ENCODE measurements around the gene GKN2. TPM values are rescaled to one million over a fixed set of nuclear protein-coding genes. Genes with fewer than 3 reads are reported as not detected.

Gene GKN2
- total RNA-seq: not detected
- 10 to 100 TPM in 1 of 3 donors, 1 to 10 TPM in 1, not detected in 1; 1.2 to 14.4 TPM for polyA plus RNA-seq

DNA sequence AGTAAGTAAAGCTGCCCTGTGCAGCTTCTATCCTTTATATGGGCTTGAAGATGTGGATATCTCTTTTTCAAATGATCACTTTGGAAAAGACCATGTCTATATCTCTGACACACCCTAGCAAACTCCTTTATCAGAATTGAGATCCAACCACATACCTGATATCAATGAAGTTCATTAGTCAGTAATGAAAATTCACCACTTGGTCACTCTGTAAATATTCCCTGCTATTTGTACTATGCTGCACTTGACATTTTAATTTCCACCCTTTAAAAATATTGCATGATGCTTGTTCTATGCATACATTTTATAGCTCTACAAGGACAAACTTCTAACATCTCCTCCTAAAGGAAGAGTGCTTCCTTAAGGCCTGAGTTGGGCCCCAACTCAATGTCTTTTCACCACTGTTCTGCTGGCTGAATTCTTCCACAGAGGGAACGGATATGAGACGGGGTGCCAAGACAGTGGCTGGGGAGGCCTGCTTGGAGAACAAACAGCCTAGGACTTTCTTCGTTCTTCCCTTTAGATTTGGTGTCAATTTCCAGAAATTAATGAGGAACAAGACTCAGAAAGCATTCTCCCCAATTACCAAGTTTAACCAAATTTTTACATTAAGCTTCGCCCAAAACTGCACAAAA lies at the start of gene GKN2:
TSS of gene GKN2 (minus strand) at position 7 of the 635 bp plus-strand sequence. CDS start 32 bp downstream, outside the sequence.
- no peak within 1 kb of the TSS for H3K4me3 ChIP-seq
- TF ChIP-seq POLR2A (IDR thresholded peaks at IDR 0.05): no peak
- no peak for TF ChIP-seq POLR2AphosphoS5 (IDR thresholded peaks at IDR 0.05)
- TF ChIP-seq EP300 (IDR thresholded peaks at IDR 0.05): no peak
- TF ChIP-seq CTCF (IDR thresholded peaks at IDR 0.05): no peak
- WGBS, 2 donors: 93 to 94% methylated on average over 4 of the region's 4 CpGs

GRCh38 chr2:69001879-69002278 lies 49.2 kb upstream of the GKN2 start:
- no peak overlapping the region for H3K4me3 ChIP-seq
- peaks cover 0 to 9% (median 0%) of the 10 kb centered on the region in 4 donors for H3K9me3 ChIP-seq
- intact Hi-C loops (cut with DNase I): no loop called here
- no peak overlapping the region for H3K27ac ChIP-seq
- no peaks in the 10 kb centered on the region for H3K27me3 ChIP-seq
- H3K4me1 ChIP-seq: peaks cover 0 to 4% (median 0%) of the 10 kb centered on the region in 4 donors
- no peak for DNase-seq
- TF ChIP-seq POLR2A (IDR thresholded peaks at IDR 0.05): no peak
- no peak for TF ChIP-seq POLR2AphosphoS5 (IDR thresholded peaks at IDR 0.05)
- TF ChIP-seq EP300 (IDR thresholded peaks at IDR 0.05): no peak
- no peak for TF ChIP-seq CTCF (IDR thresholded peaks at IDR 0.05)
- H3K36me3 ChIP-seq: no peaks in the 10 kb centered on the region

More for the DNA sequence above, at the start of gene GKN2:
- Histone ChIP-seq H3K27me3 (no peaks in the 10 kb centered on the region), H3K4me1 (no peaks in the 10 kb centered on the region), H3K36me3 (no peaks in the 10 kb centered on the region), H3K9me3 (no peaks in the 10 kb centered on the region), H3K27ac (no peak within 1 kb of the TSS)
- intact Hi-C loops (cut with DNase I): no loop called here
- no peak for DNase-seq

GRCh38 chr2:68997401-68997800 lies 44.7 kb upstream of the GKN2 start:
- Histone ChIP-seq H3K27me3 (no peaks in the 10 kb centered on the region), H3K4me3 (no peak overlapping the region), H3K4me1 (peaks cover 0 to 4% (median 0%) of the 10 kb centered on the region in 4 donors), H3K9me3 (peaks cover 0 to 7% (median 0%) of the 10 kb centered on the region in 4 donors), H3K36me3 (no peaks in the 10 kb centered on the region), H3K27ac (no peak overlapping the region)
- TF ChIP-seq POLR2A (IDR thresholded peaks at IDR 0.05) (no peak), CTCF (IDR thresholded peaks at IDR 0.05) (no peak), EP300 (IDR thresholded peaks at IDR 0.05) (no peak), POLR2AphosphoS5 (IDR thresholded peaks at IDR 0.05) (no peak)
- no peak for DNase-seq
- intact Hi-C loops (cut with DNase I): no loop called here

DNA sequence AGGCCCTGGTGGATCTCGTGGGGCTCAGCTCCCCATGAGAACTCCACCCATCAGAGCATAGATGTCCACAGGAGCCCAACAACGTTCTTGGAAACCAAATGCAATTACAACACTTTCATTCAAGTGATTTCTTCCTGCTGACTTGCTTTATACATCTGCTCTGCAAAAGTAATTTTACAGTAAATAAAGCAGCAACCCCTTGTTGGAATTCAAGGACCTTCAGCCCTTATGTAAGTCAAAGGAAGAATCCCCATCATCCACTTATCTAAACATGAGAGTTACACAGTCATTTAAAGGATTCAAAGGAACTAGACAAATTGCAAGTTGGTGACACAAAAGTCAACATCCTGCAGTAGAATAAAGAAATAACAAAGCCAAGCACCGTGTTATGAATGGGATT lies 43.2 kb upstream of the GKN2 start:
- Histone ChIP-seq H3K27ac (no peak overlapping the region), H3K4me1 (peaks cover 0 to 4% (median 0%) of the 10 kb centered on the region in 4 donors), H3K27me3 (no peaks in the 10 kb centered on the region), H3K4me3 (no peak overlapping the region), H3K36me3 (no peaks in the 10 kb centered on the region), H3K9me3 (no peaks in the 10 kb centered on the region)
- DNase-seq: no peak
- intact Hi-C loops (cut with DNase I): no loop called here
- 37 to 48% methylated on average over 3 of the region's 3 CpGs for WGBS, 2 donors
- TF ChIP-seq POLR2A (IDR thresholded peaks at IDR 0.05) (no peak), EP300 (IDR thresholded peaks at IDR 0.05) (no peak), POLR2AphosphoS5 (IDR thresholded peaks at IDR 0.05) (no peak), CTCF (IDR thresholded peaks at IDR 0.05) (no peak)

DNA sequence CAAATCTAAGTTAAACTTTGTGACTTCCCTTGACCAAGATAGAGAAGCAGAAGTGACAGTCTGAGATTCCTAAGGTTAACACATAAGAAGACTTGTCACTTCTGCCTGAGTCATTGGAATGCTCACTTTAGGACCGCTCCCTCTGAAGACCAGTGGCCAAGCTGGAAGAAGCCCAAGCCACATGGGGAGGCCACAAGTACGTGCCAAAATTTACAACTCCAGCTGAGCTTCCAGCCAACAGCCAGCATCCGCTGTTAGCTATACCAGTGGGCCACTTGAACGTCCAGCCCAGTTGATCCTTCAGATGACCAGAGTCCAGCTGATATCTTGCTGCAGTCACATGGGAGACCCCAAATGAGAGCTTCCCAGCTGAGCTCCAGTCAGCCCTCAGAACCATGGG lies 42.2 kb upstream of the GKN2 start:
- Histone ChIP-seq H3K4me3 (no peak overlapping the region), H3K4me1 (peaks cover 0 to 4% (median 0%) of the 10 kb centered on the region in 4 donors), H3K27ac (no peak overlapping the region), H3K27me3 (no peaks in the 10 kb centered on the region), H3K36me3 (no peaks in the 10 kb centered on the region), H3K9me3 (no peaks in the 10 kb centered on the region)
- intact Hi-C loops (cut with DNase I): no loop called here
- TF ChIP-seq CTCF (IDR thresholded peaks at IDR 0.05): no peak
- TF ChIP-seq POLR2A (IDR thresholded peaks at IDR 0.05): no peak
- TF ChIP-seq EP300 (IDR thresholded peaks at IDR 0.05): no peak
- no peak for TF ChIP-seq POLR2AphosphoS5 (IDR thresholded peaks at IDR 0.05)
- peak; percentile 64 for DNase-seq
- WGBS, 2 donors: 69 to 70% methylated on average over 4 of the region's 4 CpGs
